GM19324 (cell line): Measurements from ENCODE around the gene TMA7.
A peak's percentile ranks its signal among the peaks of the same experiment; 100 is the strongest.

ENCODE experiments used
- ATAC-seq: cut with Tn5 transposase; IDR thresholded peaks from one replicate; pipeline ENCODE4 v1.9.1; 2021; ENCODE audit warnings: mild to moderate bottlenecking, moderate library complexity; ENCODE audit not compliant: unreplicated experiment, low FRiP score

Gene TMA7

GRCh38 chr3:48422272-48422671 lies 17.8 kb upstream of the TMA7 start:
- no peak for ATAC-seq

- no peak for ATAC-seq
These were observed 17.4 kb upstream of the TMA7 start for GRCh38 chr3:48422681-48423080.

- no peak for ATAC-seq
These were observed 16.7 kb upstream of the TMA7 start for GRCh38 chr3:48423241-48423882.

GRCh38 chr3:48423883-48424695 lies 16.0 kb upstream of the TMA7 start:
- ATAC-seq: no peak

GRCh38 chr3:48425281-48425812 lies 14.7 kb upstream of the TMA7 start:
- no peak for ATAC-seq

GRCh38 chr3:48426401-48426909 lies 13.6 kb upstream of the TMA7 start:
- ATAC-seq: no peak

GRCh38 chr3:48426944-48427629 lies 13.0 kb upstream of the TMA7 start:
- ATAC-seq: no peak

- ATAC-seq: no peak
These were observed 12.5 kb upstream of the TMA7 start for GRCh38 chr3:48427630-48427962.

GRCh38 chr3:48428088-48428571 lies 11.9 kb upstream of the TMA7 start:
- ATAC-seq: no peak

- peak; percentile 38 for ATAC-seq
These were observed 11.3 kb upstream of the TMA7 start for GRCh38 chr3:48428572-48429316.

- peak; percentile 35 for ATAC-seq
These were observed 10.6 kb upstream of the TMA7 start for GRCh38 chr3:48429317-48429959.

GRCh38 chr3:48429960-48430707 lies 9.9 kb upstream of the TMA7 start, which contains the start of gene PLXNB1:
TSS of gene PLXNB1 (minus strand) at chr3:48430086. CDS start at chr3:48424611, 5,475 bp downstream.
- no peak for ATAC-seq

GRCh38 chr3:48430708-48431101 lies 9.4 kb upstream of the TMA7 start:
- ATAC-seq: no peak

GRCh38 chr3:48431224-48432029 lies 8.6 kb upstream of the TMA7 start:
- no peak for ATAC-seq

- ATAC-seq: no peak
These were observed 7.4 kb upstream of the TMA7 start for GRCh38 chr3:48432411-48433371.

- no peak for ATAC-seq
These were observed 6.5 kb upstream of the TMA7 start for GRCh38 chr3:48433472-48434118.
